Left cardiac atrium (tissue), 4 donors: ENCODE measurements around the gene TPBG. TPM values are rescaled to one million over a fixed set of nuclear protein-coding genes. Genes with fewer than 3 reads are reported as not detected.

Source experiments
- ATAC-seq, 2 donors: fragments of 200-7000 bp; cut with Tn5 transposase; one replicate each; pipeline ENCODE4 v1.9.1; 2020; ENCODE audit warnings: mild to moderate bottlenecking in 2 of 2, moderate library complexity in 2 of 2
- DNase-seq: peaks from one replicate; pipeline ENCODE4 v3.0.0-alpha.2; 2020
- intact Hi-C, 2 donors: fragments of 100-400 bp; cut with DNase I; formaldehyde crosslinking; loops; one replicate each; pipeline versions ENCODE4 v1.14.1 to v1.15.1; 2022 to 2023
- long read RNA-seq: library from polyadenylated mRNA; unstranded; transcript quantifications from one replicate; pipeline ENCODE4 v2.0.0, GENCODE V29; 2021
- total RNA-seq, 2 donors: library from RNA; stranded (reverse); fragmentation: NEBNext Ultra II Directional; extraction: Animal tissue kit (Norgen Biotek cat#: 25700); gene quantifications; one replicate each; pipeline ENCODE4 v1.2.1, GENCODE V29; 2021
- donor health status: DM: no; HTN: yes; CAD: no.
- donor health status: DM: no; HTN: yes; CAD: no; lungs with severe emphysema.
- donor health status: DM: yes; HTN: yes; CAD: no.
- donor health status: Dilated cardiomyopathy.

The TPBG gene, protein sequence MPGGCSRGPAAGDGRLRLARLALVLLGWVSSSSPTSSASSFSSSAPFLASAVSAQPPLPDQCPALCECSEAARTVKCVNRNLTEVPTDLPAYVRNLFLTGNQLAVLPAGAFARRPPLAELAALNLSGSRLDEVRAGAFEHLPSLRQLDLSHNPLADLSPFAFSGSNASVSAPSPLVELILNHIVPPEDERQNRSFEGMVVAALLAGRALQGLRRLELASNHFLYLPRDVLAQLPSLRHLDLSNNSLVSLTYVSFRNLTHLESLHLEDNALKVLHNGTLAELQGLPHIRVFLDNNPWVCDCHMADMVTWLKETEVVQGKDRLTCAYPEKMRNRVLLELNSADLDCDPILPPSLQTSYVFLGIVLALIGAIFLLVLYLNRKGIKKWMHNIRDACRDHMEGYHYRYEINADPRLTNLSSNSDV
- total RNA-seq: 1 to 10 TPM; 5.3 to 9.8 TPM
- long read RNA-seq, full-length matches to known transcripts: 20 of 32 reads
- long read RNA-seq, partial matches to known transcripts: 0 of 32 reads
- long read RNA-seq, other reads (novel, unspliced or antisense): 12 of 32 reads

DNA sequence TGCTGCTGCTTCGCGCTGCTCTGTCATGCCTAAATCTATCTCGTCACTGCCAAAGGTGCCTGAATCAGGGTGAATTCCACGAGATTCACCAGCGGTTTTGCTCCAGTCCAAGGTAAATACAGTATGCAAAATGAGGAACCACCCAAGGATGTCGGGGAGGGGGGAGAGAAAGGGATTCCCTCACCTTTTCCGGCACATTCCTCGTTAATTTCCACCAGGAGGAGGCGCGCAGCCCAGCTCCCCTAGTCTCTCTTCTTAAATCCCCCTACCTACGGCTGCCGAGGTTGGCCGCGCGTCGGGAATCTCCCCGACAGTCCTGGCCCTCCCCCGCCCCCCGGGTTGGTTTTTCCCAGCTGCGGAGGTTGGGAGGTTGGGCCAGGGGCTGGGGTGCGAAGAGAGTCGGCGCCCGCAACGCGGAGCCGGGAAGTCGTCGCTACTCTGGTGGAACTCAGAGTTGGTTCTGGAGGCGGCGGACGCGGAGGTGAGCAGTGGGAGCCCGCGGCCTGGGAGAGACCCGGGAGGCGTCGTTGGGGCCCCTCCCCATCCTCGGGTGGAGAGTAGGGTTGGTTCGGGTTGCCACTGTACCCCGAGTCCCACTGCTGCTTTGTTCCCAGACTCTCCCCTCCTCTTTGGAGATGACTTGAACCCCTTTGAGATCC lies at the start of gene TPBG:
TPBG (plus strand) TSS at position 390 of the 659 bp plus-strand sequence. CDS start 1,145 bp downstream, outside the sequence.
- intact Hi-C loops: no loop called here
- ATAC-seq (peak; percentile 73 to 79), DNase-seq (peak; percentile 69)

DNA sequence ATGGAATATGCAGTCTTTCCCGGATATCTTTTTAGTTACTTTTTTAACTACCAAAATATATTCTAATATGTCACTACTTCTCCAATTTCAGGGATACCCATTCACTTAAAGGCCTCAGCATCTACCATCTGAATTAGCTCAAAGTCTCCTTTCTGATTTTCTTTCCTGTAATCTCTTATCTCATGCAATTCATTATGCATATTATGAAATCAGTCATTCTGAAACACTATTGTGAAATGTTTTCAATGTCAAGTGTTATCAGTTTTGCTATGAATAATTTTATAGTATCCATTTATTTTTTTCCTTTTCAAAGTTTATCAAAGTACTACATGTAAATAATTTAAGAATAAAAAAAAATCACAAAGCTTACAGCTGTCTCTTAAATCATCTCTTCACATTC lies 41.2 kb upstream of the TPBG start:
- ATAC-seq: peak in 1 of 2 donors; percentile 22
- no peak for DNase-seq
- intact Hi-C loops: no loop called here

DNA sequence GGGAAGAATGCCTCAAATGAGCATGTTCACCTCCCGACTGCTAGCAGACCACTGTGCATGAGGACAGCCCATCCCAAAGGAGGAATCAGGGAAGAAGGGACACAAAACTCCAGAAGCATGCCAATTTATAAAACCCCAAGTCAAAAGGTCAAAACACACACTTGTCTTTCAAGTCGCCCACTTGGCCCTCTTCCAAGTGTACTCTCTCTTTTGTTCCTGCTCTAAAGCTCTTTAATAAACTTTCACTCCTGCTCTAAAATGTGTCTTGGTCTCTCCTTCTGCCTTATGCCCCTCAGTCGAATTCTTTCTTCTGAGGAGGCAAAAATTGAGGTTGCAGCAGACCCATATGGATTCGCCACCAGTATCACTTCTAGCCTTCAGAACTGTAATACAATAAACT lies 33.9 kb upstream of the TPBG start:
- ATAC-seq: no peak
- no peak for DNase-seq
- intact Hi-C loops: no loop called here

DNA sequence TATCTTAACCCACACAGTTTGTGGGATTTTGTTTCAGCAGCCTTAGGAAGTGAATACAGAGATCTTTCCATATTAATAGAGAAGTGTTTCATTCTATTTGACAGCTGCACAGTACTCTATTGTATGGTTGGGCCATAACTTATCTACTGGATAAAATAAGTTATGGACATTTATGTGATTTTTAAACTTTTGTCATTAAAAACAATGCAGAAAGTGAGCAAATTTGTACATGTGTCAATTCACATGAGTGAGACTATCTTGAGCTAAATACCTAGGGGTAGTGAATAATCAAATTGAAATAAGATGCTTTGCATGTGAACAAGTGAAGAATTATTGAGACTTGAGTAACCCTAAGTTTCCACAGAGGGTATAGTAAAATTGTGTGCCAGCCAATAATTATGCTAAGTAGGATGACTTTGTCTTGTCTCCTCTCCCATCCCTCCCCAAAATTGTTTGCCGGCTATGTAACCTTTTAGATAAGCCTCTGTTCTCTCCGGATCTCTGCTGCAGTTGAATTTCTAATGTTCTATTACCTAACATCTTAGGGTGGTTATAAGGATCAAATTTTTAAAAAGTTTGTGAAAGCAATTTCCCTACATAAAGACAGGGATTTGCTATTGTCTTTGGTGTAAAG lies 33.3 kb upstream of the TPBG start:
- peak in 1 of 2 donors; percentile 62 for ATAC-seq
- DNase-seq: no peak
- intact Hi-C loops: no loop called here

DNA sequence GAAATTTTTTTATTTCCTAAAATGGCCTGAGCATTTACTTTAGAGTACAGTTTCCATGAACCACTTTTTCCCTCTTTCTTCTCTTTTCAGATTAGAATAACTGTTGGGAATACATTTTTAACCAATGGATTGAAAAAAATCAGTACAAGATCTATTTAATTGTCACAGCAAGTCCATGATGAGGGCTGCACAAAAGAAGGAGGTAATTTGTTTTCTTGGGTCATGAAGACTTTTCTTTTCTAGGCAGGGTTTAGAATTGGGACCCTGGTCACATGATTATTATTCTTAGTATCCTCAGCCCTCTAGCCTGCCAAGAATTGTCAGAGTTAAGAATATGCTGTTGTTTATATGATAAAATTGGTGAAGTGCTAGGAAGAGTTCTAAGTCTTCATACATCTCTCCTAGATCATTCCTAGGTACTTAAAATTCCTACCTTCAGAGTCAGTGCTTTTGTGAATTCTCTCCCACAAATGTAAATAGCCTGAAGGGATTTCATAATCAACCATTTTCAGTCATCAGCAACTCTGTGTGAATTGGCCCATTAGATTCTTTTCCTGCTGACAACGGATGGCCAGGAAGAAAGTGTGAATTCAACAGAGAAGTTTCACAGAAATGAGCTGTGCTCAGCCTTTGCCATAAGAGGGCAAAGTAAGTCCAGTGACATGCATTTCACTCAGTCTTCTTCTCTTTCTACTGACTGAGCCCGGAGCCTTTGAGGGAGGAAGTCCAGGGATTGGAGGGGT lies 32.4 kb upstream of the TPBG start:
- no peak for DNase-seq
- intact Hi-C loops: no loop called here
- peak; percentile 44 to 91 for ATAC-seq

DNA sequence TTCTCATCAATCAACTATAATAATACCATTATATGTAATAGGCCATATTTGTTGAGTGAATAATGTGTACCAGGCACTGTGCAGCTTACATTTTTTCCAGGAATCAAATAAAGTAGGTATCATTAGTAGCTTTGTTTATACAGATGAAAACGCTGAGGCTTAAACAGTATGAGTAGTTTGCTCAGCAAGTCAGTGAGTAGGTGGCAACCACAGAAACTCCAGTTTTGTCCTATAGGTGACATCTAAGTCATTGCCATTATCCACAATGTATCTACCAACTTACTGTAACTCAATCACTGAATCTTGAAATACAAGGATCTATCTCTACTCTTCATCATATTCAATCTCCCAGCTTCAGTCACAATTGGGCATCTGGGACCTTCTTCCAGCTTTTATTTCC lies 29.8 kb upstream of the TPBG start:
- DNase-seq (no peak), ATAC-seq (no peak)
- intact Hi-C loops: no loop called here

DNA sequence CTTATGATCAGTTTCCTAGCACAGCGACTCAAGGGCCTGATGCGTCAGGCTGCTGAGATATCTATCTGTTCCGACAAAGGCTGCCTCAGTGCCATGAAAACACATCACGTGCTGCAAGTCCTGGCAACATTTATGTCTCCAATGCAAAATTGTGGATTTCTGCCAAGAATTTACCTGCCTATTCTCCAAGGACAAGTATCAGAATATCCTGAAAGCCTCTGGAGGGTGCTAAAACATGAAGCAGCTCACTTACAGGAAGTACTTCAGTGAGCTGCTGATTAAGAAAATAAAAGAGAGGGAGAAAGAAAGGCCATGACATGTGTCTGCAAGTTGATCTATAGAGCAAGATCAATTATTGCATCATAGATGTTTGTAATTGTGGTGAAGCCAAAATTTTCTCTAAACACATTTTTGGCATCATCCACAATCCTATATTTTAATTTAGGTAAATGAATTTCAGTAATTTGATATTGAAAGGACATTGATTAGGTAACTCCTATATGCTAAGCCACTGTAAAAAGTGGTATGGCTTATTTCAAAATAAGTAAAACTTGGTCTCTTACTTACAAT lies 25.8 kb upstream of the TPBG start:
- intact Hi-C loops: no loop called here
- no peak for ATAC-seq
- no peak for DNase-seq

DNA sequence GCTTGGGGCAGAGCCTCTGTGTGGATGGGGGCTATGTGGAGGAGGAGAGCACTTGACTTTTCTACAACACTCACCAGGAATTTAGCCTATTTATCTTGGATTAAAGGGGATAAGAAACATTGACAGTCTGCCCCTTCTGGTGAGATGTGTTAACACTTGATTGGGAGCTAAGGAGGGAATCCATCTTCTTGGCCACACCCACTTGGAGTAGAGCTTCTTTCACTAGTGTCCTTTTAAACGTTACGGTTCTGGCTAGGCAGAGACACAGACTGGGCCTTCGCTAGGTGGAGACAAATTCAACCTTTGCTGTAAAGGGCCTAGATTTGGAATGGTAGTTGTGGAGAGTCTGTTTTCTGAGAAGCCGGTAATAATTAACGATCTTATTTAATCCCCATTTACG lies 15.5 kb upstream of the TPBG start:
- intact Hi-C loops: no loop called here
- DNase-seq (no peak), ATAC-seq (no peak)

DNA sequence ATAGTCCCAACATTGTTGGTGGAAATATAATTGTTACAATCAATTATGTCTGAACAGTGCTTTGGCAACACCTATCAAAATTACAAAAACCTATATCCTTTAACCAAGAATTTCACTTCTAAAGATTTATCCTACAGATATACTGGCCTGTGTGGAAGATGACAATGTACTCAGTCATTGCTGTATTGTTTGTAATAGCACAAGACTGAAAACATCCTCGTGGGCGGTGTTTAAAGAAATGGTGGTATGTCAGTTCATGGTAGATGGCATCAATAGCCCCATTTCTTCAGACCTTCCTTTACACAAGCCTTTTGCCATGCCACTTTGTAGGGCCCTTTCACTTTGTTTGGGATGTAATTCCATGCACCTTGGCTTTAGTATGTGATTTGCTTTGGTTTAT lies 9.8 kb upstream of the TPBG start:
- no peak for DNase-seq
- no peak for ATAC-seq
- intact Hi-C loops: no loop called here

DNA sequence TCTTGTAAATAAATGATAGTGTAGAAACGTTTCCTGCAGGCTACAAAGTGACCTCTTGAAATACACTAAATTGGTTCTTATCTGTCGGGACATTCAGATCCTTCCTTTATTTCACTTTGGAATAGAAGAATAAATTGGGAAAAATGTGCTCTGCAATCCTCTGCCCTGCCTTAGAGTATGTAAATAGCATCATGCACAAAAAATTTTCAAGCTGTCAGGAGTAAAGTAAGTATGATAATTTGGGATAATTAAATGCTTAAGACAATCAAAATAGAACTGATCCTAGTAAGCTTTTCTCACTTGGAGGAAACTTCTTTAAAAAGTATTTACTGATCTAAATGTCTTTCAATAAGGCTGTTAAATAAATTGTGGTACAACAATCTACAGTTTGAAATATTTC lies 3.1 kb upstream of the TPBG start:
- intact Hi-C loops: no loop called here
- DNase-seq: no peak
- ATAC-seq: no peak

DNA sequence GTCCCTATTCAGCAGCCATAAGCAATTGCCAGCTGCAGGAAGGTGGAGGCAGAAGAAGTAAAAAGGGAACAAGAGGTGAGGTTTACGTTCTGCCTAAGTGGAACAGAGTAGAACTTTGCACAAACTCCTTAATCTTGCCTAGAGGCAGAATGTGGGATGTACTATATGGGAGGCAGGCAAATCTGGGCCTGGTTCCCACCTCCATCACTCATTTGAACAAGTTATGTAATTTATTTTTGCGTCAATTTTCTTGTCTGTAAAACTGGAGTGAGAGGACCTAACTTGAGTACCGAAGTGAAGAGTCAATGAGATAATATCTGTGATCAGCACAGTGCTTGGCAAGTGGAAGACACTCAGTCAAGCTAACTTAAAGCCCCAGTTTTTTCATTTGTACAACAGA lies 2.0 kb upstream of the TPBG start:
- ATAC-seq: peak in 1 of 2 donors; percentile 4

DNA sequence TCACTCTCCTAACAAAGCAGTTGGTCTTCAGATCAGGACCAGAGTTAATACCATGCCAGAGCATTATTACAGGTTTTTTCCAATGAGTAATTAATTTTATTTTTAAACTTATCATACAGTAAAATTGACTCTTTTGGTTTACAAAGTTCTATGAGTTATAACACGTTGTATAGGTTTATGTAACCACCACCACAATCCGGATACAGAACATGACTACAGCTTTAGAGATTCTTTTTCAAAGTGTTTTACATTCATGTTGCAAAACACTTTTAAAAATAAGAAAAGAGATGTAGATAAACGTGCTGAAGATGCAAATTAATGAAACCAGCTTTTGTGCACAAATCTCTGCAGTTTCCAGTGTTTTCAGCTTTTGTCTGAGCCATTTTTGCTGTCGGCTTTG lies 1.5 kb upstream of the TPBG start:
- no peak for DNase-seq
- ATAC-seq: no peak
- intact Hi-C loops: no loop called here

More for the DNA sequence above, 2.0 kb upstream of the TPBG start:
- intact Hi-C loops: no loop called here
- DNase-seq: no peak

DNA sequence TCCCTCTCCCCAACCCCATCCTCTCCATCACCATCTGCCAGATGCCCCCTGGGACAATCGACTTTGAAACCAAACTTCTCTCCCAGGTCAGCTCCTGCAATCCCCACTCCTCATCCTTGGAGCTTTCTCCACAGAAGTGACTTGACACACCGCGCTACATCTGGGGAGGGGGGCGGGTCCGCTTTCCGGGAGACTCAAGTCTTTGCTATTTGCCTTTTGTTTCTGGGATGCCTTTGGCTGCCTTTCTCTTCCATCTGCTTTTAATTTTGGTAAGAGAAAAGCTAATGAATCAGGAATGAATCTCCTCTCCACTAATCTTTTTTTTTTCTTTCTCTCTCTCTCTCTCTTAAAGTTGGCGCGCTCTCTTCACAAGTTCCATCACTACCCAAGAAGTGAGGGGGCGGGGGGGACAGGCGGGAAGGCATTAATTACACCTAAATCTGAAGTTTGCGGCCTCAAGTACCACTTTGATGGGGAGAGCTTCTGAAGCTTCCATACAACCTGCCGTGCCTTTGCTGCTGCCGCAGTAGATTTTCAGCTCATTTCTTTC lies 664 bp upstream of the TPBG start:
- intact Hi-C loops: no loop called here
- DNase-seq: no peak
- peak in 1 of 2 donors; percentile 2 for ATAC-seq

DNA sequence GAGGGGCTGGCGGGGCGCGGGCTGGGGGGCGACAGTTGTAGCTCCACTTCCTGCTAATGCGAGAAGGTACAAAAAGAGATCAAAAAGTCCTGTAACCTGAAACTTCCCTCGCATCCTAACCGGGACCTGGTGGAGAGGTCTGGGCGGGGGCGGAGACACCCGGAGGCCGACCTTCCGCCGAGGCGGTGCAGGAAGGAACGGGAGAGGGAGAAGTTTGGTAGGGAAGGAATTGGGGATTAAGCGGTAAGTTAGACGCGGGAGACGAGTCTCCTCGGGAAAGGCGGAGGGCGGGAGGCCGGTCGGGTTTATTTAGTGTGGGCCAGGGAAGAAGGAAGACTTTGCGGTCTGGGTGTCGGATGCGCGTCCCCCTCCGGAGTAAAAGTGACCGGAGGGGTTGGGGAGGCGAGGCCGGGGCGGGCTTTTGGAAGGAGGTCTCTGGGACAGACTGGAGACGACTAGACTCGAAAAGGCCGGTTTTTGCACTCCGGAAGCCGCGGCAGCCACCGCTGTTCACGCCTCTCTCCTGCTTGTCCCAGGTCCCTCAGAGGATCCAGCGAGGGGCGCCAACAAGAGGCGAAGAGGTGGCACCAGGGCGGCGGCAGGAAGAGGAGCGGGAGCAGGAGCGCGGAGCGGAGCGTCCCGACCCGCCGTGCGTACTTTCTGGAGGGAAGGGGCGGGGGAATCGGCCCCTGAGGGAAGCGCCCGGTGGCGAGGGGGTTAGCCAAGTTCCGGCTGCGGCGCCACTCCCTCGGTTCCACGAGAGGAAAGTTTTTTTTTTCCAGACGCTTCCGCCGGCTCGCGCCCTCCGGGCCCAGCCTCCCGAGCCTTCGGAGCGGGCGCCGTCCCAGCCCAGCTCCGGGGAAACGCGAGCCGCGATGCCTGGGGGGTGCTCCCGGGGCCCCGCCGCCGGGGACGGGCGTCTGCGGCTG lies 734 bp downstream of the TPBG start:
- ATAC-seq (peak; percentile 69 to 84), DNase-seq (peak; percentile 79)
- intact Hi-C loops: no loop called here

DNA sequence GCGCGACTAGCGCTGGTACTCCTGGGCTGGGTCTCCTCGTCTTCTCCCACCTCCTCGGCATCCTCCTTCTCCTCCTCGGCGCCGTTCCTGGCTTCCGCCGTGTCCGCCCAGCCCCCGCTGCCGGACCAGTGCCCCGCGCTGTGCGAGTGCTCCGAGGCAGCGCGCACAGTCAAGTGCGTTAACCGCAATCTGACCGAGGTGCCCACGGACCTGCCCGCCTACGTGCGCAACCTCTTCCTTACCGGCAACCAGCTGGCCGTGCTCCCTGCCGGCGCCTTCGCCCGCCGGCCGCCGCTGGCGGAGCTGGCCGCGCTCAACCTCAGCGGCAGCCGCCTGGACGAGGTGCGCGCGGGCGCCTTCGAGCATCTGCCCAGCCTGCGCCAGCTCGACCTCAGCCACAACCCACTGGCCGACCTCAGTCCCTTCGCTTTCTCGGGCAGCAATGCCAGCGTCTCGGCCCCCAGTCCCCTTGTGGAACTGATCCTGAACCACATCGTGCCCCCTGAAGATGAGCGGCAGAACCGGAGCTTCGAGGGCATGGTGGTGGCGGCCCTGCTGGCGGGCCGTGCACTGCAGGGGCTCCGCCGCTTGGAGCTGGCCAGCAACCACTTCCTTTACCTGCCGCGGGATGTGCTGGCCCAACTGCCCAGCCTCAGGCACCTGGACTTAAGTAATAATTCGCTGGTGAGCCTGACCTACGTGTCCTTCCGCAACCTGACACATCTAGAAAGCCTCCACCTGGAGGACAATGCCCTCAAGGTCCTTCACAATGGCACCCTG lies 1.6 kb downstream of the TPBG start:
- intact Hi-C loops: no loop called here
- ATAC-seq: peak; percentile 35 to 47
- DNase-seq: no peak

DNA sequence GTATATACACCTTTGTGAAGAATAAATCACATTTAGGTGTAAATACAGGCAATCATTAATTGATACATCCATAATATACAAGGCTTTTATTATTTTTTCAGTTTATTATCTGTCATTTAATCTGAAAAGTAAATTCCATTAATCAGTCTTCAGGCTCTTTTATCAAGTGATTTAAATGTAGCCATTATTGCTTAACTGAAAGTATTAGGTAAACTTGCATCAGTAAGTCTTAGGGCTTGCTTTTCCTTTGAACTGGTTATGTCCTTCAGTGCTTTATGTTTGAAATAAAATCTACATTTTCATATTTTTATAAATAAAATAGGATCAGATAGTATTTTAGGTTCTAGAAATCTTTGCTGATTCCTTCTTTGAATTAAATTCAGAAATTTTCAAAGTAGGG lies 4.1 kb downstream of the TPBG start:
- ATAC-seq (no peak), DNase-seq (no peak)
- intact Hi-C loops: no loop called here

DNA sequence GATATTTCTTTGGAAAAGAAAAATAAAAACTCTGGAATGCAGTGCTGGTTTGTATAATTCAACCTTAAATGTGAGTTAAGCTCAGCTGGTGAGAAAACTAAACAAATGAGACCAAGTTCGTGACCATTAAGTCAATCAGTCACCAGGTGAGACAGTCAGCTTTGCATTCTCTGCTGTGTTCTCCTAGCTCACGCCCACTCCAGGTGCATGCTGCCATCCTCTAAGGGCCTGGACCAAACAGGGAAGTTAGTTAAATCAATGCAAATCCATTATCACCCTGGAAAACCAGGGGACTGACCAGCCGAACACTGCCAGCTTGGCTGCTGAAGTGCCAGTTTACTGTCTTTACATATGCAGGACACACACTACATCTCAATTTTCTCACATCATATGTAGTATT lies 7.2 kb downstream of the TPBG start:
- no peak for ATAC-seq
- intact Hi-C loops: no loop called here

More for the DNA sequence above, 7.2 kb downstream of the TPBG start:
- no peak for DNase-seq
